HepG2 (cell line): ENCODE measurements around the gene CEP20. TPM values are rescaled to one million over a fixed set of nuclear protein-coding genes. Genes with fewer than 3 reads are reported as not detected.

Experiments used
- ATAC-seq: fragments of 200-7000 bp; cut with Tn5 transposase; 3 replicates; pipeline ENCODE4 v1.9.1; 2020; ENCODE audit warnings: mild to moderate bottlenecking, moderate library complexity
- BruUV-seq: library from RNA; stranded (reverse); fragments of 400-500 nt; replicated peaks from 2 replicates; lab custom pipeline; 2021; lab: Mats Ljungman, UMichigan
- CTCF ChIA-PET: fragments of 300-600 bp; formaldehyde crosslinking; extraction: SDS; loops from one replicate; lab custom pipeline; 2021; ENCODE audit warnings: low total read pairs, inconsistent platforms, low intra/inter-chr PET ratio; lab: Yijun Ruan, JAX
- POLR2A ChIA-PET: fragments of 350-600 bp; sonication (Branson Sonifier 250); formaldehyde crosslinking; loops from one replicate; lab custom pipeline; 2020; ENCODE audit warnings: antibody characterized with exemption, inconsistent platforms; lab: Yijun Ruan, JAX
- DNase-seq: peaks from one replicate; pipeline ENCODE4 v3.0.0-alpha.2; 2015; ENCODE audit warnings: low spot score
- FAIRE-seq: peaks from 3 replicates; lab custom pipeline; 2011; peaks lifted over from hg19 to GRCh38; lab: Jason Lieb, UNC
- H2AFZ ChIP-seq: one replicate; pipeline ENCODE4 v1.6.1; 2011; ENCODE audit warnings: low read length, inconsistent platforms
- H3K27ac ChIP-seq: fragments of 300-600 bp; 3 replicates; pipeline ENCODE4 v1.8.0; 2011; ENCODE audit warnings: mixed run types, mild to moderate bottlenecking, mixed read lengths, low read length, inconsistent platforms; ENCODE audit not compliant: insufficient read depth; ENCODE audit errors: extremely low read length
- H3K27me3 ChIP-seq, 2 experiments: fragments of 200-600 bp in 1 of 2; 2 replicates in 1 of 2; 3 replicates in 1 of 2; pipeline versions ENCODE4 v1.6.0 to v1.8.0; 2011; ENCODE audit warnings: low read length in 2 of 2, mild to moderate bottlenecking in 2 of 2, moderate library complexity in 2 of 2, inconsistent platforms in 1 of 2; ENCODE audit not compliant: insufficient read depth in 2 of 2, control insufficient read depth in 1 of 2
- H3K36me3 ChIP-seq, 2 experiments: fragments of 200-600 bp in 1 of 2; replicated peaks in 1 of 2; 2 replicates in 1 of 2; 3 replicates in 1 of 2; pipeline versions ENCODE4 v1.5.1 to v1.8.0; 2011; ENCODE audit warnings: low read length in 2 of 2, inconsistent platforms in 1 of 2; ENCODE audit not compliant: insufficient read depth in 2 of 2, control insufficient read depth in 1 of 2
- H3K4me1 ChIP-seq: 2 replicates; pipeline ENCODE4 v1.5.1; 2012; ENCODE audit warnings: low read length, inconsistent platforms; ENCODE audit not compliant: insufficient read depth
- H3K4me2 ChIP-seq: 2 replicates; pipeline ENCODE4 v1.6.0; 2011; ENCODE audit warnings: low read depth, low read length, inconsistent platforms
- H3K4me3 ChIP-seq, 3 experiments: fragments of 200-600 bp in 1 of 3; sonication (generic), shearing (Covaris generic) in 1 of 3; replicated peaks in 1 of 3; 2 replicates each; pipeline ENCODE4 v1.5.1; 2011 to 2016; ENCODE audit warnings: low read length in 3 of 3, inconsistent platforms in 2 of 3, low read depth in 2 of 3, mild to moderate bottlenecking in 2 of 3, control low read depth in 1 of 3, mixed read lengths in 1 of 3; ENCODE audit not compliant: insufficient read depth in 1 of 3
- H3K79me2 ChIP-seq: one replicate; pipeline ENCODE4 v1.6.1; 2011; ENCODE audit warnings: low read length, inconsistent platforms; ENCODE audit not compliant: insufficient read depth
- H3K9ac ChIP-seq: 2 replicates; pipeline ENCODE4 v1.6.0; 2011; ENCODE audit warnings: mild to moderate bottlenecking, low read depth, low read length, inconsistent platforms; ENCODE audit not compliant: insufficient read depth
- H3K9me3 ChIP-seq: 2 replicates; pipeline ENCODE4 v1.5.1; 2012; ENCODE audit warnings: mild to moderate bottlenecking, low read length
- H4K20me1 ChIP-seq: 2 replicates; pipeline ENCODE4 v1.6.0; 2011; ENCODE audit warnings: inconsistent platforms, mild to moderate bottlenecking, low read length, moderate library complexity; ENCODE audit not compliant: insufficient read depth
- ATM ChIP-seq: fragments of 450-650 bp; IDR thresholded peaks from 2 replicates; pipeline ENCODE4 v1.7.1; 2017; ENCODE audit warnings: mild to moderate bottlenecking, borderline replicate concordance
- CAMTA2 ChIP-seq: sonication (generic); formaldehyde crosslinking; IDR thresholded peaks from 2 replicates; pipeline ENCODE4 v1.4.0; 2020; ENCODE audit warnings: mild to moderate bottlenecking, missing genetic modification reagents, borderline replicate concordance
- DPF2 ChIP-seq: sonication (generic); formaldehyde crosslinking; IDR thresholded peaks from 2 replicates; pipeline ENCODE4 v1.4.0; 2020; ENCODE audit warnings: mild to moderate bottlenecking, low read depth, missing genetic modification reagents, borderline replicate concordance
- NFE2L2 ChIP-seq: fragments of 150-350 bp; IDR thresholded peaks from 2 replicates; pipeline ENCODE4 v1.6.1; 2014; ENCODE audit warnings: low read length
- PHF20 ChIP-seq: sonication (generic); formaldehyde crosslinking; IDR thresholded peaks from 2 replicates; pipeline ENCODE4 v1.5.0; 2020; ENCODE audit warnings: mild to moderate bottlenecking, missing genetic modification reagents
- PHF5A ChIP-seq: IDR thresholded peaks from one replicate; pipeline ENCODE4 v1.6.1; 2018; ENCODE audit warnings: low read depth, missing genetic modification reagents; ENCODE audit not compliant: unreplicated experiment
- SIX1 ChIP-seq: sonication (generic); formaldehyde crosslinking; IDR thresholded peaks from 2 replicates; pipeline ENCODE4 v1.4.0; 2020; ENCODE audit warnings: missing genetic modification reagents, borderline replicate concordance
- SP2 ChIP-seq: sonication (generic); formaldehyde crosslinking; IDR thresholded peaks from 2 replicates; pipeline ENCODE4 v1.5.1; 2020; ENCODE audit warnings: mild to moderate bottlenecking, missing genetic modification reagents
- TAF15 ChIP-seq: fragments of 200-400 bp; formaldehyde crosslinking; IDR thresholded peaks from one replicate; pipeline ENCODE4 v1.6.1; 2018; ENCODE audit warnings: mild to moderate bottlenecking, low read depth, low read length; ENCODE audit not compliant: poor library complexity, severe bottlenecking
- TBX2 ChIP-seq: sonication (generic); formaldehyde crosslinking; IDR thresholded peaks from 2 replicates; pipeline ENCODE4 v1.5.0; 2020; ENCODE audit warnings: missing genetic modification reagents, mild to moderate bottlenecking, borderline replicate concordance
- ZNF24 ChIP-seq: fragments of 450-650 bp; IDR thresholded peaks from 2 replicates; pipeline ENCODE4 v1.6.1; 2017; ENCODE audit warnings: antibody characterized with exemption, mild to moderate bottlenecking
- ZNF605 ChIP-seq: sonication (generic); formaldehyde crosslinking; IDR thresholded peaks from 2 replicates; pipeline ENCODE4 v1.8.0; 2022; ENCODE audit warnings: mild to moderate bottlenecking, missing genetic modification reagents
- ZNF652 ChIP-seq: IDR thresholded peaks from 2 replicates; pipeline ENCODE4 v1.6.1; 2016; ENCODE audit warnings: low read depth, borderline replicate concordance
- WGBS: methylation state at CpG from one replicate; pipeline ENCODE4 v1.1.6; 2017; ENCODE audit warnings: low lambda C conversion rate; 5-methylcytosine and 5-hydroxymethylcytosine counted together
- in situ Hi-C: cut with HindIII; loops from 2 replicates; pipeline ENCODE4 v1.10.0; 2017; ENCODE audit warnings: low pct_unique_long_range_greater_than_20kb; ENCODE audit not compliant: extremely low pct_ligation_motif_present
- intact Hi-C: fragments of 100-400 bp; cut with micrococcal nuclease; formaldehyde crosslinking; loops from one replicate; pipeline ENCODE4 v1.10.0; 2022; ENCODE audit not compliant: unreplicated experiment
- polyA plus RNA-seq, 8 experiments: library from polyadenylated mRNA; depleted of rRNA in 3 of 8; stranded (reverse) in 7 of 8; unstranded in 1 of 8; fragments of >200 nt; fragmentation: Illumina TruSeq in 4 of 8; extraction: Trizol in 4 of 8; gene quantifications; 2 replicates each; pipeline versions ENCODE4 v1.2.1 to v1.2.3, GENCODE V29; 2011 to 2016; ENCODE audit warnings: low read depth in 4 of 8, missing spikeins in 1 of 8, mixed read lengths in 1 of 8; ENCODE audit not compliant: insufficient read depth in 1 of 8
- total RNA-seq, 5 experiments: library from RNA; depleted of rRNA; stranded (reverse); fragments of >200 nt; fragmentation: Illumina TruSeq; extraction: Trizol; gene quantifications; 2 replicates each; pipeline ENCODE4 v1.2.3, GENCODE V29; 2016; ENCODE audit warnings: low read depth in 1 of 5
- TF ChIP-seq, protein P1 (sequence below): sonication (generic); formaldehyde crosslinking; IDR thresholded peaks from 2 replicates; pipeline ENCODE4 v1.4.0; 2020; ENCODE audit warnings: missing genetic modification reagents
- TF ChIP-seq, protein P2 (sequence below): sonication (generic); formaldehyde crosslinking; IDR thresholded peaks from 2 replicates; pipeline ENCODE4 v1.8.0; 2023; ENCODE audit warnings: mild to moderate bottlenecking, missing genetic modification reagents
- TF ChIP-seq, protein P3 (sequence below): sonication (generic); formaldehyde crosslinking; IDR thresholded peaks from 2 replicates; pipeline ENCODE4 v1.8.0; 2022; ENCODE audit warnings: missing genetic modification reagents, low read depth, mild to moderate bottlenecking, borderline replicate concordance

The CEP20 gene
- total and polyA plus RNA-seq, 2 of the 13 experiments (the other 11 are each of a cell fraction or from before 2014, with no cell fraction given), result 53.0 to 54.1 TPM

DNA sequence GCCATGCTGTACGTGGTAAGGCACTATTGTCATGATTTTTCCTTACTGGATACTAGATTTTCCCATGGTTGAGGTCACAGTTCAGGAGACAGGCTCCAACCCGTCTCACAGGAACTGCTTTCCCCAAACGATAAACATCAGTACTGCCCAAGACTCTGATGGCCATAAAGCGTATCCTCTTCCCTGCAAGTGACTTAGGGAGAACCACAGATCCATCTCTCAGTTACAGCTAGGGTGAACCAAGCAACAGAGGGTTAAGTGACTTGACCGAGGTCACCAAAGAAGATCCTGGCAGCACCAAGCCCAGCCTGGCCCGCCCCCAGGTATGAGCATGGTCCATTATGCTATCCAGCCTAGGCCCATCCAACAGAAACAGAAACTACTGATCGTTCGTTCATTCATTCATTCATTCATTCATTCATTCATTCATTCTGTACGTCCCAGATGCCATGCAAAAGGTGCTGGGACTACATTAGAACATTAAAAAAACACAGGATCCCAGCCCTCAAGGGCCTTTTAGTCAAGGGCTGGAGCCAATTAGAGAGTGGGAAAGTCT lies 62.6 kb downstream of the CEP20 start:
- ChIA-PET CTCF (no interaction called here), POLR2A (no interaction called here)
- H2AFZ ChIP-seq, result no peak overlapping the region
- H3K4me3 ChIP-seq, result no peak overlapping the region
- no peaks in the 10 kb centered on the region for H3K36me3 ChIP-seq
- no peak overlapping the region for H3K4me2 ChIP-seq
- in situ Hi-C loops, result no loop called here
- no peaks in the 10 kb centered on the region for H3K79me2 ChIP-seq
- H3K27ac ChIP-seq, result no peak overlapping the region
- H4K20me1 ChIP-seq, result peaks cover 2% of the 10 kb centered on the region; the same call in 1 of the 2 replicates
- no peaks in the 10 kb centered on the region for H3K9me3 ChIP-seq
- peaks cover 16 to 59% of the 10 kb centered on the region in 2 experiments for H3K27me3 ChIP-seq
- no TSS peak for BruUV-seq
- FAIRE-seq (no peak), ATAC-seq (no peak), DNase-seq (no peak)
- intact Hi-C loops, result no loop called here
- no peaks in the 10 kb centered on the region for H3K4me1 ChIP-seq
- H3K9ac ChIP-seq, result no peak overlapping the region
- no peak for TF ChIP-seq PHF20 (CRISPR knock-in tag)
- TF ChIP-seq SIX1 (CRISPR knock-in tag), result no peak
- TF ChIP-seq ZNF652 (CRISPR knock-in tag), result 0 out of 2 replicates have a peak, but pooled peaks have one; percentile 27
- TF ChIP-seq, protein P1, sequence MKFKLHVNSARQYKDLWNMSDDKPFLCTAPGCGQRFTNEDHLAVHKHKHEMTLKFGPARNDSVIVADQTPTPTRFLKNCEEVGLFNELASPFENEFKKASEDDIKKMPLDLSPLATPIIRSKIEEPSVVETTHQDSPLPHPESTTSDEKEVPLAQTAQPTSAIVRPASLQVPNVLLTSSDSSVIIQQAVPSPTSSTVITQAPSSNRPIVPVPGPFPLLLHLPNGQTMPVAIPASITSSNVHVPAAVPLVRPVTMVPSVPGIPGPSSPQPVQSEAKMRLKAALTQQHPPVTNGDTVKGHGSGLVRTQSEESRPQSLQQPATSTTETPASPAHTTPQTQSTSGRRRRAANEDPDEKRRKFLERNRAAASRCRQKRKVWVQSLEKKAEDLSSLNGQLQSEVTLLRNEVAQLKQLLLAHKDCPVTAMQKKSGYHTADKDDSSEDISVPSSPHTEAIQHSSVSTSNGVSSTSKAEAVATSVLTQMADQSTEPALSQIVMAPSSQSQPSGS (CRISPR knock-in tag), result no peak
- no peak for TF ChIP-seq ATM
- TF ChIP-seq NFE2L2, result no peak
- peak; percentile 86 for TF ChIP-seq ZNF24
- 3% methylated on average over 9 of the region's 9 CpGs for WGBS

DNA sequence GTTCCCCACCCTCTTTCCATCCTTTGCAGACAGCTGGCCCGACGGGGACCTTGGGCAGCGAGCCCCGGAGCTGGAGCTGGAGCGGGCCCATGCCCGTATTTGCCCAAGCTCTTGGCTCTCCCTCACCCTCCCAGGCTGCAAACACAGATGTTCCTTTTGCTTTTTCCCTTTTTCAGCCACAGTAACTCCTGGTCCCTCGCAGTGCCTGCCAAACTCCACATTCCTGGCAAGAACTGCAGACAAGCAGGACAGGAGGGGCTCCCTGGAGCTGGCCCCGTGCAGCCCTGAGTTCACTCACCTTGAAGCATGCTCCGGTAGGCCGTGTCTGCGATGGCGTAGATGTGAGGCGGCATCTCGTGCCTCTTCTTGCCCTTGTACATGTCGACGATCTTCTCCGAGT lies 65.4 kb downstream of the CEP20 start:
- WGBS, result 33% methylated on average over 17 of the region's 17 CpGs
- H3K9me3 ChIP-seq, result no peaks in the 10 kb centered on the region
- in situ Hi-C loops (loop anchor here (5.0 kb wide), 1 partner anchor 46 kb away; no protein-coding TSS in a partner anchor), intact Hi-C loops (loop anchor here (1.0 kb wide), 2 partner anchors 45 to 57 kb away; no protein-coding TSS in a partner anchor)
- no peaks in the 10 kb centered on the region for H3K79me2 ChIP-seq
- no peak overlapping the region for H3K9ac ChIP-seq
- ChIA-PET POLR2A (no interaction called here), CTCF (interaction anchor here (2.4 to 4.0 kb wide), 2 partner anchors 45 to 57 kb away, joined by 21 to 30 read pairs; no protein-coding TSS in a partner anchor)
- H3K4me3 ChIP-seq, result no peak overlapping the region
- peaks cover 10 to 49% of the 10 kb centered on the region in 2 experiments for H3K27me3 ChIP-seq
- no TSS peak for BruUV-seq
- peaks cover 2% of the 10 kb centered on the region; the same call in 1 of the 2 replicates for H4K20me1 ChIP-seq
- H3K27ac ChIP-seq, result no peak overlapping the region
- H3K4me1 ChIP-seq, result no peaks in the 10 kb centered on the region
- H2AFZ ChIP-seq, result no peak overlapping the region
- FAIRE-seq (no peak), ATAC-seq (peak; percentile 57), DNase-seq (no peak)
- no peaks in the 10 kb centered on the region for H3K36me3 ChIP-seq
- H3K4me2 ChIP-seq, result no peak overlapping the region
- TF ChIP-seq, protein P2, sequence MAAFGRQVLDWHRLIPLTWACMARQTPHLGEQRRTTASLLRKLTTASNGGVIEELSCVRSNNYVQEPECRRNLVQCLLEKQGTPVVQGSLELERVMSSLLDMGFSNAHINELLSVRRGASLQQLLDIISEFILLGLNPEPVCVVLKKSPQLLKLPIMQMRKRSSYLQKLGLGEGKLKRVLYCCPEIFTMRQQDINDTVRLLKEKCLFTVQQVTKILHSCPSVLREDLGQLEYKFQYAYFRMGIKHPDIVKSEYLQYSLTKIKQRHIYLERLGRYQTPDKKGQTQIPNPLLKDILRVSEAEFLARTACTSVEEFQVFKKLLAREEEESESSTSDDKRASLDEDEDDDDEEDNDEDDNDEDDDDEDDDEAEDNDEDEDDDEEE (CRISPR knock-in tag), result 0 out of 2 replicates have a peak, but pooled peaks have one; percentile 40
- TF ChIP-seq SP2 (no peak), TBX2 (CRISPR knock-in tag) (0 out of 2 replicates have a peak, but pooled peaks have one; percentile 20), PHF20 (CRISPR knock-in tag) (no peak), ZNF605 (CRISPR knock-in tag) (no peak), TAF15 (no peak), CAMTA2 (CRISPR knock-in tag) (0 out of 2 replicates have a peak, but pooled peaks have one; percentile 45), PHF5A (CRISPR knock-in tag) (no peak), DPF2 (CRISPR knock-in tag) (no peak)
- TF ChIP-seq, protein P3, sequence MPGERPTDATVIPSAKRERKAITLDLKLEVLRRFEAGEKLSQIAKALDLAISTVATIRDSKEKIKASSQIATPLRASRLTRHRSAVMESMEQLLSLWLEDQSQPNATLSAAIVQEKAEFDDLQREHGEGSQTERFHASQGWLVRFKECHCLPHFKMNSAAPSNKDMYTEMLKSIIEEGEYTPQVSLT (CRISPR knock-in tag), result no peak
